OCI-LY1 (cell line): ENCODE results near the gene ARHGAP35.
"Not testable (repeated sequence)": the region's sequence is repeated elsewhere in the genome, so short reads cannot be mapped to it uniquely, and the experiment has no call there.

Source experiments
- EZH2 ChIP-seq: fragments of 200-600 bp; sonication (generic), shearing (Covaris generic); IDR thresholded peaks from 2 replicates; pipeline ENCODE4 v1.8.0; 2017; ENCODE audit warnings: borderline replicate concordance, mixed run types, mild to moderate bottlenecking, antibody characterized with exemption, low read length, moderate library complexity, mixed read lengths
- TF ChIP-seq, protein P1 (sequence below): fragments of 200-600 bp; sonication (generic), shearing (Covaris generic); IDR thresholded peaks from 2 replicates; pipeline ENCODE4 v1.5.1; 2017; ENCODE audit warnings: mild to moderate bottlenecking, antibody characterized with exemption, low read length, moderate library complexity, mixed read lengths

DNA sequence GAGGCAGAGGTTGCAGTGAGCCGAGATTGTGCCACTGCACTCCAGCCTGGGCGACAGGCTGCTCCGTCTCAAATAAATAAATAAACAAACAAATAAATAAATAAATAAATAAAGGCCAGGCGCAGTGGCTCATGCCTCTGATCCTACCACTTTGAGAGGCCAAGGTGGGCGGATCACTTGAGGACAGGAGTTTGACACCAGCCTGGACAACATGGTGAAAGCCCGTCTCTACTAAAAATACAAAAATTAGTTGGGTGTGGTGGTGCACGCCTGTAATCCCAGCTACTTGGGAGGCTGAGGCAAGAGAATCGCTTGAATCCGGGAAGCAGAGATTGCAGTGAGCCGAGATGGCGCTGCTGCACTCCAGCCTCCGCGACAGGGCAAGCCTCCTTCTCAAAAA, 6.1 kb upstream of the ARHGAP35 start:
- not testable (repeated sequence) for TF ChIP-seq EZH2
- TF ChIP-seq, protein P1, sequence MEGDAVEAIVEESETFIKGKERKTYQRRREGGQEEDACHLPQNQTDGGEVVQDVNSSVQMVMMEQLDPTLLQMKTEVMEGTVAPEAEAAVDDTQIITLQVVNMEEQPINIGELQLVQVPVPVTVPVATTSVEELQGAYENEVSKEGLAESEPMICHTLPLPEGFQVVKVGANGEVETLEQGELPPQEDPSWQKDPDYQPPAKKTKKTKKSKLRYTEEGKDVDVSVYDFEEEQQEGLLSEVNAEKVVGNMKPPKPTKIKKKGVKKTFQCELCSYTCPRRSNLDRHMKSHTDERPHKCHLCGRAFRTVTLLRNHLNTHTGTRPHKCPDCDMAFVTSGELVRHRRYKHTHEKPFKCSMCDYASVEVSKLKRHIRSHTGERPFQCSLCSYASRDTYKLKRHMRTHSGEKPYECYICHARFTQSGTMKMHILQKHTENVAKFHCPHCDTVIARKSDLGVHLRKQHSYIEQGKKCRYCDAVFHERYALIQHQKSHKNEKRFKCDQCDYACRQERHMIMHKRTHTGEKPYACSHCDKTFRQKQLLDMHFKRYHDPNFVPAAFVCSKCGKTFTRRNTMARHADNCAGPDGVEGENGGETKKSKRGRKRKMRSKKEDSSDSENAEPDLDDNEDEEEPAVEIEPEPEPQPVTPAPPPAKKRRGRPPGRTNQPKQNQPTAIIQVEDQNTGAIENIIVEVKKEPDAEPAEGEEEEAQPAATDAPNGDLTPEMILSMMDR: not testable (repeated sequence)
